Mucosa of descending colon (tissue), 3 donors: ENCODE measurements around the gene RPTOR. TPM values are rescaled to one million over a fixed set of nuclear protein-coding genes. Genes with fewer than 3 reads are reported as not detected.

Experiments
- ATAC-seq: fragments of 200-7000 bp; cut with Tn5 transposase; one replicate; pipeline ENCODE4 v1.9.1; 2020; ENCODE audit warnings: mild to moderate bottlenecking, moderate library complexity
- DNase-seq, 3 donors: peaks; one replicate each; pipeline ENCODE4 v3.0.0-alpha.2; 2020
- H3K36me3 ChIP-seq: fragments of 200-600 bp; one replicate; pipeline ENCODE4 v1.8.0; 2021; ENCODE audit warnings: low read depth, mild to moderate bottlenecking
- H3K4me1 ChIP-seq: fragments of 200-600 bp; one replicate; pipeline ENCODE4 v1.8.0; 2021; ENCODE audit warnings: low read depth, mild to moderate bottlenecking
- H3K4me3 ChIP-seq: fragments of 200-600 bp; one replicate; pipeline ENCODE4 v1.8.0; 2021; ENCODE audit warnings: mild to moderate bottlenecking
- H3K9me3 ChIP-seq: fragments of 200-600 bp; one replicate; pipeline ENCODE4 v1.8.0; 2021; ENCODE audit warnings: mild to moderate bottlenecking
- intact Hi-C, 2 donors: fragments of 100-400 bp; cut with DNase I in 1 of 2; cut with micrococcal nuclease in 1 of 2; formaldehyde crosslinking; loops; one replicate each; pipeline versions ENCODE4 v1.11.0 to v1.11.1; 2022; cut with DNase I, micrococcal nuclease
- total RNA-seq, 3 donors: library from RNA; stranded (reverse); fragmentation: NEBNext Ultra II Directional in 2 of 3; extraction: Animal tissue kit (Norgen Biotek cat#: 25700) in 2 of 3; gene quantifications; one replicate each; pipeline versions ENCODE4 v1.2.1 to v1.2.4, GENCODE V29; 2021 to 2023
- TF ChIP-seq, protein P1 (sequence below): fragments of 200-600 bp; IDR thresholded peaks from one replicate; pipeline ENCODE4 v1.8.0; 2022; ENCODE audit warnings: antibody characterized with exemption, mild to moderate bottlenecking
- donor health status: DM: no; HTN: no; CAD: no; lungs with moderate emphysema.
- donor health status: DM: no; HTN: no; CAD: no.
- donor health status: DM: no; HTN: yes; CAD: no.

RPTOR gene
- total RNA-seq, 3 donors from 2014 or later = 30.5 to 44.4 (median 37.2) TPM

DNA sequence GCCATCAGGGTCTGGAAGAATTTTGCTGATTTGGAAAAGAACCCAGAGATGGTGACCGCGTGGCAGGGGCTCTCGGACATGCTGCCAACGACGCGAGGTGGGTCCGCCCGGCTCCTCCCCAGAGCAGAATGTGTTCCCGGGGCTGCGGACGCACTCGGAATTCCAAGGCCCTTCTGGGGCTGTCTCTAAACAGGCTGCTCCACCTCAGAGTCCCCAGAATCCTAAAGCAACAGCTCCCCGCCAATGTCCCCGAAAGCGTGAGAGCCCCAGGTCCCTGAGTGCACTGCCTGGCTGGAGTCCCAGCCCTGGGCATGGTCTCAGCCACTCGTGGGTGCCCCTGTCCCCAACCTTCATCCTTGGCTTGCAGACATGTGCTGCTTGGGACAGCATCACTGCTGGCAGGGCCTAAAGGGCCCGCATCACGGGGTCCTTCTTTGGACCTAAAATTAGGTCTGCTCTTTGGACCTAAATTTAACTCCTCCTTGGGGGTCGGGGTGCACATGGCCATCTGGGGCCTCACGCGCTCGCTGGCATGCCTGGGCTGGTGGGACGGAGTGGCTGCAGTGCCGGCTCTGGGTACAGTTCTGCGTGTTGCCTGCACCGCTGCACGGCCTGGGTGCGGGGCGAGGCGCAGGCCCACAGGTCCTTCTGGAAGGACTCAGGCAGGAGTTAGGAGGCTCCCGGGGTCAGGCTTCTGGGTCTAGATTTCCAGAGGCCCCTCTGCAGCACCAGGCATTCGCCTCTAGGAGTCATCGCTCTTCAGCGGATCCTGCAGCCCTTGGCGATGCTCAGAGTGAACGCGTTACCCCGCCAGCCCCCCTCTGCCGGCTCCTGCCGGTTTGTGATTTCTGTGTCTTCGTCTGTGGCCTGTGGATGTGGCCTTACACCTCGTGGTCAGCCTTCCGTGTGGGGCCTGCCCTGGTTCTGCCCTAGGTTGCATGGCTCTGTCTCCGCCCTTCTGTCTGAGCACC is 405.1 kb downstream of the RPTOR start:
- Histone ChIP-seq H3K9me3 (no peaks in the 10 kb centered on the region), H3K4me1 (no peaks in the 10 kb centered on the region), H3K4me3 (no peak overlapping the region), H3K36me3 (no peaks in the 10 kb centered on the region)
- intact Hi-C loops = no loop called here
- TF ChIP-seq, protein P1, sequence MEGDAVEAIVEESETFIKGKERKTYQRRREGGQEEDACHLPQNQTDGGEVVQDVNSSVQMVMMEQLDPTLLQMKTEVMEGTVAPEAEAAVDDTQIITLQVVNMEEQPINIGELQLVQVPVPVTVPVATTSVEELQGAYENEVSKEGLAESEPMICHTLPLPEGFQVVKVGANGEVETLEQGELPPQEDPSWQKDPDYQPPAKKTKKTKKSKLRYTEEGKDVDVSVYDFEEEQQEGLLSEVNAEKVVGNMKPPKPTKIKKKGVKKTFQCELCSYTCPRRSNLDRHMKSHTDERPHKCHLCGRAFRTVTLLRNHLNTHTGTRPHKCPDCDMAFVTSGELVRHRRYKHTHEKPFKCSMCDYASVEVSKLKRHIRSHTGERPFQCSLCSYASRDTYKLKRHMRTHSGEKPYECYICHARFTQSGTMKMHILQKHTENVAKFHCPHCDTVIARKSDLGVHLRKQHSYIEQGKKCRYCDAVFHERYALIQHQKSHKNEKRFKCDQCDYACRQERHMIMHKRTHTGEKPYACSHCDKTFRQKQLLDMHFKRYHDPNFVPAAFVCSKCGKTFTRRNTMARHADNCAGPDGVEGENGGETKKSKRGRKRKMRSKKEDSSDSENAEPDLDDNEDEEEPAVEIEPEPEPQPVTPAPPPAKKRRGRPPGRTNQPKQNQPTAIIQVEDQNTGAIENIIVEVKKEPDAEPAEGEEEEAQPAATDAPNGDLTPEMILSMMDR = no peak
- peak in 1 of 3 donors; percentile 19 for DNase-seq
- ATAC-seq = no peak

DNA sequence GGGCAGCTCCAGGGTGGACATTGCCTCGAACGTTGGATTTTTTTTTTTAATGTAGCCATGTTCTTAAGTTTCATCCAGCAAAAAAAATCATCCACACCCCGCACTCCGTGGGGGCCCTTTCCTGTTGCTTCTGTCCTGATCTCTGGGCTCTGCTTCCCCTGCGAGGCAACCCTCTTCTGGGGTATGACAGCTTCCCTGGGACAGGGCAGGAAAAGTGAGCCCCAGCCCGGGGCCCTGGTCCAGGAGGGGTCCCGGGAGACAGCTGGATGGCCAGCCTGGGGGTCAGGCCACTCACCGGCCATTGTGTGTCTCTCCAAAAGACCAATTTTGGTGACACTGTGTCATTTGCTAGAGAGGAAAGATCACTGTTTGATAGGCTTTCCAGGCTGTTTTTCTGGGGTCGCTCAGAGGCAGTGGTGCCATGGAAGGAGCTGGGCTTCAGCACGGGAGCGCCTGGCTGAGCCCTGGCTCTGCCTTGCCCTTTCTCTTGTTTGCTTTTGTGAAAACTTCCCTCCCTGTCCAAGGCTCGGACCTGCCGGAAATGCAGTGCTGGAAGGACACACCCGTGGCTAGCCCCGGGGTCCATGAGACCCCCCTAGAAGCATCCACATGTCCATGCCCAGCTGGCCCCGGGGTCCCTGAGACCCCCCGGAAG is 406.0 kb downstream of the RPTOR start:
- H3K36me3 ChIP-seq = no peaks in the 10 kb centered on the region
- no peak overlapping the region for H3K4me3 ChIP-seq
- ATAC-seq = no peak
- intact Hi-C loops = no loop called here
- H3K4me1 ChIP-seq = no peaks in the 10 kb centered on the region
- no peaks in the 10 kb centered on the region for H3K9me3 ChIP-seq
- TF ChIP-seq, protein P1 = no peak
- DNase-seq = no peak

DNA sequence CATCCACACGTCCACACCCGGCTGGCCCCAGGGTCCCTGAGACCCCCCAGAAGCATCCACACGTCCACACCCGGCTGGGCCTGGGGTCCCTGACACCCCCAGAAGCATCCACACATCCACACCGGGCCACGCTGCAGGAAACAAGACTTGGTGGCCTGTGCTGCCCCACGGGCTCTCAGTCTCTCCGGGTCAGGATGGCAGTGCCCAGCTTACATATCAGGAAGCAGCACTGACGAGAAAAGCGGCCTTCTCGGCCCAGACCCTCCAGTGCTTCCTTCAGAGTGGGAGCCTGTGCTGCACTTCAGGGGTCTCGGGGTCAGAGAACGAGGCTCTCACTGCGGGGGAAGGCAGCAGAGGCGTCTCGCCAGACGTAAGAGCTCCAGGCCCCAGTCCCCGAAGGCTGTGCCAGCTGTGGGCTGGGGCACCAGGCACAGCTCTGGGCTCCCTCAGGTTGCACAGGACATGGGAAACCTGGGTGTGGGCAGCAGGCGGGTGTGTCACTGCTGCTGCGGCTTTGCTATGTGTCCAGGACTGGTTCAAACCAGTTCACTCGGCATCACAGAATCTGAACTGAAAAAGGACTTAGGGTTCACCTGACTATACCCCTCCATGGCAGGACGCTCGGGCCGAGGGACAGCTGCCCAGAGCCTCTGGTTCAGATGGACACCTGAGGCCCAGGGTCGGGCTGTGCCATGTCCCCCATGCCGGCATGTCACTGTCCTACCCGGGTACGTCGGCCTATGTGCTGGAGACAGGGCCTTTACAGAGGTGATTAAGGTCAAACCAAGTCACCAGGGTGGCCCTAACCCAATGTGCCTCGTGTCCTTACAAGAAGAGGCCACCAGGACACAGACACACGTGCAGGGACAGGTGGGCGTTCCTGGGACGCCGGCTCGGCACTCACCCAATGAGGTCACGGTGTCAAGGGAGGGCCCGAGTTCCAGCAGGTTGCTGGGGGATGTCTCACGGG is 406.8 kb downstream of the RPTOR start:
- Histone ChIP-seq H3K9me3 (no peaks in the 10 kb centered on the region), H3K36me3 (no peaks in the 10 kb centered on the region), H3K4me3 (no peak overlapping the region), H3K4me1 (no peaks in the 10 kb centered on the region)
- DNase-seq (no peak), ATAC-seq (no peak)
- intact Hi-C loops = no loop called here
- TF ChIP-seq, protein P1 = no peak

DNA sequence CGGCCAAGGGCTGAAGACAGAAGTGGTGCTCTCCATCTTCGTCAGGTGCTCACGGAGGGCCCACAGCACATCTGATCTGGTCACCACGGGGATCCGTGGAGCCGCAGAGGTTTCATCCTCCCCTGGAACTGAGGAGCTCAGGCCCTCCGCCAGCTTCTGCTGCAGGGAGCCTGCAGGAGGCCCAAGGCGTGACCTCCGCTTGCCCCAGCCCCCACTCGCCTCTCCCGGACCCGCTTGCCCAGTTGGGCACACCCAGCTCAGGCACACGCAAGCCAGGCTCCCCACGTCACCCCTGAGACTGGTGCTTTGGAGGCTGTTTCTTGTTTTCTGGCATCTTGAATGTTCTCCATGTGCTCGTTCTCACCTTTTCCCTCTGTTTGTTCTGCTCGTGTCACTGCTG is 407.7 kb downstream of the RPTOR start:
- H3K9me3 ChIP-seq = no peaks in the 10 kb centered on the region
- ATAC-seq (no peak), DNase-seq (no peak)
- no peak overlapping the region for H3K4me3 ChIP-seq
- H3K36me3 ChIP-seq = no peaks in the 10 kb centered on the region
- intact Hi-C loops = no loop called here
- TF ChIP-seq, protein P1 = no peak
- H3K4me1 ChIP-seq = no peaks in the 10 kb centered on the region
